ENCODE results near the gene DOK4.

DNA sequence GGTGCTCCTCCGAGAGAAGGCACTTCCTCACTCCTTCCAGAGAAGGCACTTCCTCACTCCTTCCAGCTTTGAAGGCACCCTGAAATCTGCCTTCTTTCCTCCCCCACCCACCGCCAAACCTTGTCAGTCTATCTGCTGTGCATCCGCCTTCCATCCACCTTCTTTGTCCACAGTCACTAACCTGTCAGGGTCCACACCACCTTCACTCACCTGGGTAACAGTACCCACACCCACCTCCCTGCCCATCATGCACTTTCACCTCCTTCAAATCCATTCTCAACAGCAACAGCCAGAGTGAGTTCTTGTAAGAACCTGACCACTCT lies 44.9 kb upstream of the DOK4 start:
- TF ChIP-seq, protein P1, sequence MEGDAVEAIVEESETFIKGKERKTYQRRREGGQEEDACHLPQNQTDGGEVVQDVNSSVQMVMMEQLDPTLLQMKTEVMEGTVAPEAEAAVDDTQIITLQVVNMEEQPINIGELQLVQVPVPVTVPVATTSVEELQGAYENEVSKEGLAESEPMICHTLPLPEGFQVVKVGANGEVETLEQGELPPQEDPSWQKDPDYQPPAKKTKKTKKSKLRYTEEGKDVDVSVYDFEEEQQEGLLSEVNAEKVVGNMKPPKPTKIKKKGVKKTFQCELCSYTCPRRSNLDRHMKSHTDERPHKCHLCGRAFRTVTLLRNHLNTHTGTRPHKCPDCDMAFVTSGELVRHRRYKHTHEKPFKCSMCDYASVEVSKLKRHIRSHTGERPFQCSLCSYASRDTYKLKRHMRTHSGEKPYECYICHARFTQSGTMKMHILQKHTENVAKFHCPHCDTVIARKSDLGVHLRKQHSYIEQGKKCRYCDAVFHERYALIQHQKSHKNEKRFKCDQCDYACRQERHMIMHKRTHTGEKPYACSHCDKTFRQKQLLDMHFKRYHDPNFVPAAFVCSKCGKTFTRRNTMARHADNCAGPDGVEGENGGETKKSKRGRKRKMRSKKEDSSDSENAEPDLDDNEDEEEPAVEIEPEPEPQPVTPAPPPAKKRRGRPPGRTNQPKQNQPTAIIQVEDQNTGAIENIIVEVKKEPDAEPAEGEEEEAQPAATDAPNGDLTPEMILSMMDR (IDR thresholded peaks at IDR 0.05; ENCODE audit: low read depth, low read length): no peak
- no peak for TF ChIP-seq POLR2A (IDR thresholded peaks at IDR 0.05; ENCODE audit: extremely low read depth, insufficient read length)
- TF ChIP-seq, protein P2, sequence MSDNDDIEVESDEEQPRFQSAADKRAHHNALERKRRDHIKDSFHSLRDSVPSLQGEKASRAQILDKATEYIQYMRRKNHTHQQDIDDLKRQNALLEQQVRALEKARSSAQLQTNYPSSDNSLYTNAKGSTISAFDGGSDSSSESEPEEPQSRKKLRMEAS (IDR thresholded peaks at IDR 0.05; ENCODE audit: low read depth, low read length): no peak

Measured in NB4 (cell line).